ENCODE data around the gene POLR2J3.
"Not testable (repeated sequence)": the region's sequence is repeated elsewhere in the genome, so short reads cannot be mapped to it uniquely, and the experiment has no call there.

GRCh38 chr7:102599699-102600098, 27.3 kb upstream of the POLR2J3 start:
- not testable (repeated sequence) for TF ChIP-seq CTCF (IDR thresholded peaks at IDR 0.05; ENCODE audit: control extremely low read depth in 1 of 3, insufficient read depth in 1 of 3, low read depth in 1 of 3, low read length in 3 of 3); TEAD4 (IDR thresholded peaks at IDR 0.05; ENCODE audit: low read depth, low read length); SUZ12 (IDR thresholded peaks at IDR 0.05; ENCODE audit: low read length); ATF3 (IDR thresholded peaks at IDR 0.05; ENCODE audit: insufficient read depth, low read depth, low read length); POLR2A (IDR thresholded peaks at IDR 0.05; ENCODE audit: control extremely low read depth in 1 of 2, low read depth in 2 of 2, low read length in 2 of 2); RFX5 (IDR thresholded peaks at IDR 0.05; ENCODE audit: borderline replicate concordance, low read depth, low read length); CHD1 (IDR thresholded peaks at IDR 0.05; ENCODE audit: low read depth, low read length); RNF2 (IDR thresholded peaks at IDR 0.05; ENCODE audit: borderline replicate concordance, low read depth, low read length, missing control alignments, poor library complexity, severe bottlenecking); SP1 (IDR thresholded peaks at IDR 0.05; ENCODE audit: low read depth, low read length)
